ENCODE data around the gene IFRD2.

Gene IFRD2

DNA sequence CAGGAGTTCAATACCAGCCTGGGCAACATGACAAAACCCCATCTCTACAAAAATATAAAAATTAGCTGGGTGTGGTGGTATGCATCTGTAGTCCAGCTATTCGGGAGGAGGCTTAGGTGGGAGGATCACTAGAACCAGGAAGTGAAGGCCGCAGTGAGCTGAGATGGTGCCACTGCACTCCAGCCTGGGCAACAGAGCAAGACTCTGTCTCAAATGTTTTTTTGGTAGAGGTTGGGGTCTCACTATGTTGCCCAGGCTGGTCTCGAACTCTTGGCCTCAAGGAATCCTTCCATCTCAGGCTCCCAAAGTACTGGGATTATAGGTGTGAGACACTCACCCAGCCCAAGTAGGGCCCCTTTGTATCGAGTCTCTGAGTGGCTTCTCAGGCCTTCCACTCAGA is 1.9 kb upstream of the IFRD2 start:
- no peak for DNase-seq (ENCODE audit: low spot score)
- TF ChIP-seq, protein P1, sequence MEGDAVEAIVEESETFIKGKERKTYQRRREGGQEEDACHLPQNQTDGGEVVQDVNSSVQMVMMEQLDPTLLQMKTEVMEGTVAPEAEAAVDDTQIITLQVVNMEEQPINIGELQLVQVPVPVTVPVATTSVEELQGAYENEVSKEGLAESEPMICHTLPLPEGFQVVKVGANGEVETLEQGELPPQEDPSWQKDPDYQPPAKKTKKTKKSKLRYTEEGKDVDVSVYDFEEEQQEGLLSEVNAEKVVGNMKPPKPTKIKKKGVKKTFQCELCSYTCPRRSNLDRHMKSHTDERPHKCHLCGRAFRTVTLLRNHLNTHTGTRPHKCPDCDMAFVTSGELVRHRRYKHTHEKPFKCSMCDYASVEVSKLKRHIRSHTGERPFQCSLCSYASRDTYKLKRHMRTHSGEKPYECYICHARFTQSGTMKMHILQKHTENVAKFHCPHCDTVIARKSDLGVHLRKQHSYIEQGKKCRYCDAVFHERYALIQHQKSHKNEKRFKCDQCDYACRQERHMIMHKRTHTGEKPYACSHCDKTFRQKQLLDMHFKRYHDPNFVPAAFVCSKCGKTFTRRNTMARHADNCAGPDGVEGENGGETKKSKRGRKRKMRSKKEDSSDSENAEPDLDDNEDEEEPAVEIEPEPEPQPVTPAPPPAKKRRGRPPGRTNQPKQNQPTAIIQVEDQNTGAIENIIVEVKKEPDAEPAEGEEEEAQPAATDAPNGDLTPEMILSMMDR (IDR thresholded peaks at IDR 0.05; ENCODE audit: extremely low read depth, insufficient read depth, missing control alignments), result no peak
- in situ Hi-C loops (cut with MboI; ENCODE audit: low pct_unique_long_range_greater_than_20kb, low sequenced_read_pairs, unreplicated experiment), result no loop called here

DNA sequence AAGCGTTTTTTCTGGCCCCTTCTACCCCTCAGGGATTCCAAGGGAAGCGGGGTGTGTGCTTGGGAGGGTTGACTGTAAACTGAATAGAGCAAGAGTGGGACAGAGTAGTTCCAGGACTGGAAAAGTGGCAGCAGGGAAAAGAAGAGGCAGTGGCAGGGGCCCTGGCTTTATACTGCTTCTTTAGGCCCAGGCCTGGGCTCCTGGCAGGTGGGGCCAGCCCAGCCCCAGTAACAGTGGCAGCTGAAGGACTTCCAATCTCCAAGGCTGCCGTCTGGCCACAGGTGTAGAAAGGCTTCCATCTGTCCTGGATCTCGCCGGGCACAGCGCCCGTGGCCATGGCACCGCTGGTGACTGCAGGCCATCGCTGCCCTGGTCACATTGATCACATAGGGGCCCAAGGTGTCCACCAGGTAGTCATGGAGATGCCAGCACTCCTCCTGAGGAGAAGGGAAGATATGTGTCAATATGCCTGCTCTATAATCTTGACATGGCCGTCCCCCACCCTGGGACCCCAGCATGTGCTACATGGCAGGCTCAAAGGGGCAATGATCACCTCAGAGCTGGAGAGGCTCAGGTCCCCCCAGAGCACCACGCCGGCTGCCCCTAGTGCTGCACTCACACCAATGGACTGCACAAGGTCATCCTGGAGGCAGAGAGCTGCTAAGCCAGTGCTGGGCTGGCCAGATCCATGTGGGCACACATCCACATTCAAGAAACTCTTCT is 1.0 kb upstream of the IFRD2 start:
- in situ Hi-C loops (cut with MboI; ENCODE audit: low pct_unique_long_range_greater_than_20kb, low sequenced_read_pairs, unreplicated experiment), result no loop called here
- TF ChIP-seq, protein P1 (IDR thresholded peaks at IDR 0.05; ENCODE audit: extremely low read depth, insufficient read depth, missing control alignments), result no peak
- DNase-seq (ENCODE audit: low spot score), result no peak

DNA sequence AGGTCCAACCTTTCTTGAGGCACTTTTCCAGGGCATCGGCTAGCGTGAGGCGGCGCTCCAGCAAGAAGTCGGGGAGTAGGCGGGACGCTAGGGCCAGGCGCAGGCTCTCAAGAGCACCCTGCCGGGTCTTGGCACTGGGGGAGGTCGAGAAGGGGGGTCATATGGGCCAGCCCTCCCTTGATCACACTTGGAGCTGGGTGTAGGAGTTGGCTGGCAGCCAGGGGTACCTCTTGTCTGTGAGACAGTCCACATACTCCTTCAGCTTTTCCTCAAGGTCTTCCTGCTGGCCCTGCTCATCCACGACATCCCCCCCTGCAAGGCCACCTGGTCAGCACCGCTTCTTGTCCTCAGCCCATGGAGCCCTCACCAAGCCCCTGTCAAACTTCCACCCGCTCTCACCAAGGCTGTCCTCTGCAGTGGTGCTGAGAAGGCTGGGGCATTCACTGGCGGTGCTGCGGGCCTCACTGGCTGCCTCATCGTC is 2.0 kb downstream of the IFRD2 start:
- no peak for DNase-seq (ENCODE audit: low spot score)
- in situ Hi-C loops (cut with MboI; ENCODE audit: low pct_unique_long_range_greater_than_20kb, low sequenced_read_pairs, unreplicated experiment), result no loop called here
- TF ChIP-seq, protein P1 (IDR thresholded peaks at IDR 0.05; ENCODE audit: extremely low read depth, insufficient read depth, missing control alignments), result no peak

DNA sequence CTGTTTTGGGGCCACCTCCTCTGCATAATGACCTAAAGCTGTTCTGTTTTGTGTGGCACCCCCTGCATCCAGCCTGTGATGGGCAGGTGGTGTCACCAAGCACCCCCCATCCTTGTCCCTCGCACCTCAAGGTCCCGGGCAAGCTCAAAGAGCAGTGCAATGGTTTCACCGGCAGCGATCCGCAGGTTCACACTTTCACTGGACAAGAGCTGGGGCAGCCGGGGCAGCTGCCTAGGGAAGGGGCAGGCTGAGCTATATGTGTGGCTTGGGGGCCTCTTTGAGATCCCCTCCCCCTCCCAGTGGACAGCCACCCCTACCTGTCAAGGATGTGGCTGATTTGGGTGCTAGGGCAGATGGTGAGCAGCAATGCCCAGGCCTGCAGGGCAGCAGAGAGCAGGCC is 3.1 kb downstream of the IFRD2 start:
- in situ Hi-C loops (cut with MboI; ENCODE audit: low pct_unique_long_range_greater_than_20kb, low sequenced_read_pairs, unreplicated experiment), result no loop called here
- no peak for DNase-seq (ENCODE audit: low spot score)
- TF ChIP-seq, protein P1 (IDR thresholded peaks at IDR 0.05; ENCODE audit: extremely low read depth, insufficient read depth, missing control alignments), result no peak

DNA sequence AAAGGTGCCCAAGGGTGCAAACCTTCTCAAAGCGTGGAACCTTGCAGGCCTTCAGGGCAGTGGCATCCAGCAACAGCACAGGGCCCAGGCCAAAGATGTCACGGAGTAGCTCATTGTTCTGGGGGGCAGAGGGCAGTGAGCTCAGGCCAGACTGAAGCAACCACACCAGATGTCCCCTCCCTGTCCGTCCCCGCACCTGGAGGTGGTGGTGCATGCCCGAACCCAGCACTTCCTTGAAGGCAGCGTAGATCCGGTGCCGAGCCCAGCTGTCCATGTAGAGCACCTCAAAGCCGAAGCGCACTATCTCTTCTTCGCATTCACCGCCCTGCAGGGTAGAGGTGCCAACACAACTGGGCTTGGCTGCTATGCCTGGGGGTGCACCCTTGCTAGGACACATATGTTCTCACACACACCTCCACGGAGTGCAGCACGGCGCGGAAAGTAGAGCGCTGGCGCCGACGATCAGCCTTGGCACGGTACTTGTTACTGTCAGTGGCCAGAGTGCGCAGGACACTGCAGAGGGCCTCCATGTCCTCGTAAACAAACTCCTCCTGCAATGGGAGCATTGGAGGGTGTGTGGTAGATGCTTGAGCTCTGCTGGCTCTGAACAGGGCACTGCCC is 3.7 kb downstream of the IFRD2 start:
- in situ Hi-C loops (cut with MboI; ENCODE audit: low pct_unique_long_range_greater_than_20kb, low sequenced_read_pairs, unreplicated experiment), result no loop called here
- DNase-seq (ENCODE audit: low spot score), result no peak
- TF ChIP-seq, protein P1 (IDR thresholded peaks at IDR 0.05; ENCODE audit: extremely low read depth, insufficient read depth, missing control alignments), result no peak

DNA sequence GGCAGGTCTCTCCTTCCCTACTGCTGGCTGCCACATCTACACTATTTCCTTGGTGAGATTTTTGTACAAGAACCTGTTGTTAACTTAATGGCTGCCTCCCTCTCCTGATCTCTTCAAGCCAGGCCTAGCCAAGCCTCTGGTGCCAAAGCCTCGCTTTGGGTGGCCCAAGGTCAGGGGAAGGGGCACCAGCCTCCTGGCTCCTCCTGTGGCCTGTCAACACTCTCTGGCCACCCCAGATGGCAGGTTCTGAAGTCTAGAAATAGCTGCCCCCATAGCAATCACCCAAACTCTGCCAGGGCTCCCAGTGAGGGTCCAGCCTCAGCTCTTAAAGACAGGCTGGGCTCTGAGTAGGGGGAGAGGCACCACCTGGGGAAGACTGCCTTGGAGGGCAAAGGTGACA is 5.0 kb downstream of the IFRD2 start:
- in situ Hi-C loops (cut with MboI; ENCODE audit: low pct_unique_long_range_greater_than_20kb, low sequenced_read_pairs, unreplicated experiment), result no loop called here
- no peak for DNase-seq (ENCODE audit: low spot score)
- TF ChIP-seq, protein P1 (IDR thresholded peaks at IDR 0.05; ENCODE audit: extremely low read depth, insufficient read depth, missing control alignments), result no peak

Measured in GM13977 (cell line).